Suprapubic skin (tissue), 4 donors: ENCODE results near the gene NKAIN1. TPM values are rescaled to one million over a fixed set of nuclear protein-coding genes. Genes with fewer than 3 reads are reported as not detected.

Source experiments
- DNase-seq, 2 donors: peaks; one replicate each; pipeline ENCODE4 v3.0.0-alpha.2; 2019; ENCODE audit warnings: low spot score in 2 of 2
- H3K27ac ChIP-seq: fragments of 200-600 bp; sonication (generic); one replicate; pipeline ENCODE4 v1.5.1; 2019
- H3K27me3 ChIP-seq: fragments of 200-600 bp; sonication (generic); one replicate; pipeline ENCODE4 v1.5.1; 2019
- H3K36me3 ChIP-seq: fragments of 200-600 bp; sonication (generic); one replicate; pipeline ENCODE4 v1.5.1; 2019
- H3K4me1 ChIP-seq: fragments of 200-600 bp; sonication (generic); one replicate; pipeline ENCODE4 v1.5.1; 2019
- H3K4me3 ChIP-seq: fragments of 200-600 bp; sonication (generic); one replicate; pipeline ENCODE4 v1.5.1; 2019; ENCODE audit warnings: mild to moderate bottlenecking
- H3K9me3 ChIP-seq: fragments of 200-600 bp; sonication (generic); one replicate; pipeline ENCODE4 v1.5.1; 2019
- CTCF ChIP-seq, 2 donors: fragments of 200-600 bp in 1 of 2; fragments of 450-650 bp in 1 of 2; sonication (generic) in 1 of 2; IDR thresholded peaks; one replicate each; pipeline ENCODE4 v1.5.1; 2016 to 2019; ENCODE audit warnings: antibody characterized with exemption in 2 of 2, mild to moderate bottlenecking in 1 of 2, moderate library complexity in 1 of 2
- EP300 ChIP-seq: sonication (generic); formaldehyde crosslinking; IDR thresholded peaks from one replicate; pipeline ENCODE4 v1.6.1; 2017; ENCODE audit warnings: antibody characterized with exemption
- POLR2A ChIP-seq, 2 donors: fragments of 450-650 bp; IDR thresholded peaks; one replicate each; pipeline ENCODE4 v1.6.1; 2017; ENCODE audit warnings: antibody characterized with exemption in 2 of 2, mild to moderate bottlenecking in 2 of 2, moderate library complexity in 2 of 2
- POLR2AphosphoS5 ChIP-seq, 3 donors: sonication (generic); formaldehyde crosslinking; IDR thresholded peaks; one replicate each; pipeline ENCODE4 v1.6.1; 2017; ENCODE audit warnings: antibody characterized with exemption in 3 of 3
- WGBS: methylation state at CpG from one replicate; pipeline ENCODE4 v1.1.5; 2018; 5-methylcytosine and 5-hydroxymethylcytosine counted together
- total RNA-seq, 4 donors: library from RNA; depleted of rRNA; stranded (reverse); fragments of >200 nt; gene quantifications; one replicate each; pipeline ENCODE4 v1.1.0, GENCODE V29; 2016

NKAIN1 gene
- total RNA-seq, 4 donors from 2014 or later = 0.64 to 2.5 (median 1.5) TPM

DNA sequence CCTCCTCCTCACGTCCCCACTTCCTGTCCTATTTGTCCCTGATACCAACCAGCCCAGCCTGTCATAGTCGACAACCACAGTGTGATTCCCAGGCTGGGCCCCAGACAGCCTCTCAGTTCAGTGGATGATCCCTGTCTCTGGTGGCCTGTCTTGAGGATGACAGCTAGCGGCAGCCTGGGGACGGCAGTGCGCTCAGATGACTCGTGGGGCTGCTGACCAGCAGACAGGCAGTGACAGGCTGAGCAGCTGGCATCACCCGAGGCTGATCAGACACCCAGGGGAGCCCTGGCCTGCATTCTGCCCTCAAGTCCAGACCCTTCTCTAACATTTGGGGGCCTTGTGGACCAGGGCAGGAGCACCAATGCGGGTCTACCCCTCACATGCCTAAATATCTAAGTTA lies 21.0 kb downstream of the NKAIN1 start:
- H3K9me3 ChIP-seq = no peaks in the 10 kb centered on the region
- H3K27me3 ChIP-seq = peaks cover 8% of the 10 kb centered on the region
- TF ChIP-seq POLR2AphosphoS5 (IDR thresholded peaks at IDR 0.05) (no peak), EP300 (no peak), POLR2A (IDR thresholded peaks at IDR 0.05) (no peak), CTCF (IDR thresholded peaks at IDR 0.05) (no peak)
- DNase-seq = no peak
- 75% methylated on average over 3 of the region's 8 CpGs for WGBS
- H3K4me1 ChIP-seq = peaks cover 11% of the 10 kb centered on the region
- no peak overlapping the region for H3K27ac ChIP-seq
- H3K36me3 ChIP-seq = no peaks in the 10 kb centered on the region
- no peak overlapping the region for H3K4me3 ChIP-seq

DNA sequence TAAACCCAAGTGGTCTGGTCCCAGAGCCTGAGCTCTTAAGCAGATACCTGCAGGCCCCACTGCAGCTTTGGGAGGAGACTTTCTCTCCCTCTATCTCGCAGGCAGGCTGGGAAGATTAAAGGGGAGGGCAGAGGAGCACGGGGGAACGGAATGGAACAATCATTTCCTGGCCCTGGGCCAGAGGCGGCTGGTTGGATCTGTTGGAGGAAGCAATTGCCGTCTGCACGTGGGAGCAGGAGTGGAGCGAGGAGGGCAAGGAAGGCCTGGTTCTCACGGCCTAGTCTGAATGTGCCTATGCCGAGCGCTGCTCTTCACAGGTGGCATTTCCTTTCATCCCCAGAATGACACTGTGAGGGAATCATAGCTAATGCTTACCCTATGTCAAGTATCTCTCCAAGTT lies 23.7 kb downstream of the NKAIN1 start:
- 14% methylated on average over 10 of the region's 10 CpGs for WGBS
- no peak overlapping the region for H3K27ac ChIP-seq
- no peaks in the 10 kb centered on the region for H3K9me3 ChIP-seq
- no peaks in the 10 kb centered on the region for H3K36me3 ChIP-seq
- H3K4me3 ChIP-seq = no peak overlapping the region
- peaks cover 6% of the 10 kb centered on the region for H3K27me3 ChIP-seq
- peaks cover 11% of the 10 kb centered on the region for H3K4me1 ChIP-seq
- TF ChIP-seq CTCF (IDR thresholded peaks at IDR 0.05) = no peak
- no peak for DNase-seq

DNA sequence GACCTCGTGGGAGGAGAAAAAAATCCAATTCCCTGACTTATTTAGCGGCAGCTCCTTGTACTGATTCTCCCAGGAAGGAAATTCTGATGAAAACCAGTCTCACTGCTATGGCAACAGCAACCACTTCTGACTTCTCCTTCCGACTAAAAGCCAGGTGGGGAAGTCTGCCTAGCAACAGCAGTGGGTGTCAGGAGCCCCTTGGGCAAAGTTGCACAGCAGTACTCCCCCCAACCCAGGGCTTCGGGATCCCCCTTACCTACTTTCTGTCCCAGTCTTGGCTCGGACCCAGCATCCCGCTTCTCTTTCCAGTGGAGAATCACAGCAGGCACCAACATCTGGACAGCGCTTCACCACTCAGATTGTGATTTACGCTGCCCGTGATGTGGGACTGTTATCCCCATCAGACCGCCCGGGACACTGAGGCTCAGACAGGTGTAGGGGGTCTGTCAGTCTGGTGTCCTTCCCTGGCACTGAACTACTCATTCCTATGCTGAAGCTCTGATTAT lies 24.6 kb downstream of the NKAIN1 start:
- no peak overlapping the region for H3K27ac ChIP-seq
- H3K4me1 ChIP-seq = peaks cover 11% of the 10 kb centered on the region
- 33% methylated on average over 1 of the region's 11 CpGs for whole genome bisulfite sequencing
- H3K9me3 ChIP-seq = no peaks in the 10 kb centered on the region
- H3K27me3 ChIP-seq = peaks cover 6% of the 10 kb centered on the region
- DNase-seq = no peak
- no peak for TF ChIP-seq POLR2AphosphoS5 (IDR thresholded peaks at IDR 0.05)
- TF ChIP-seq CTCF (IDR thresholded peaks at IDR 0.05) = no peak
- no peak for TF ChIP-seq EP300
- TF ChIP-seq POLR2A (IDR thresholded peaks at IDR 0.05) = no peak
- H3K36me3 ChIP-seq = no peaks in the 10 kb centered on the region
- H3K4me3 ChIP-seq = no peak overlapping the region

DNA sequence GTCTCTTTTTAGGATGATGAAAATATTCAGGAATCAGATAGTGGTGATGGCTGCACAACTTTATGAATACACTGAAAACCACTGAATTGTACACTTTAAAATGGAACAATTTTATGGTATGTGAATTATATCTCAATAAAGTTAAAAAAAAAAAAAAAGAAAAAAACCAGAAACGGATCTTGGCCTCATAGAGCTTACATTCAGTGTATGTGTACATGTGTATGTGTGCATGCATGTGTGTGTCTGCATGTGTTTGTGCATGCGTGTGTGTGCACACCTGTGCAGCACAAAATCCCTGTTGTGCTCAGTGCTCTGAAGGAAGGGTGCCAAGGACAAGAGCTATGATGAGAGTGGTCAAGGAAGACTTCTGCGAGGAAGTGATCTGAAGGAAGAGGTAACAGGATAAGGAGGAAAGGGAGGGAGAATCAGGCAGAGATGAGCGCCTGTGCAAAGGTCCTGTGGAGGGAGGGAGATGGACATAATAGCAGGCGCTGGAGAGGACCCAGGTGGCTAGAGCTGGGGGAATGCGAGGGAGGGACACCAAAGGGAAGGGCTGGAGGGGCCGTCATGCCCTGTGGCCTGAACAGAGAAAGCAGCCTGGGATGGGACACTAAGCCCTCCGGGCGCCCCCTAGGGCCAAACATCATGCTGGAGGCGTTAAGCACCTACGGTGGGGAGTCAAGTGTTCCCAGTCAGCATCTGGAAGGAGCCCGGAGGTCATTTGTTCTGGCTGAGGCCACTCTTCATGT lies 25.2 kb downstream of the NKAIN1 start:
- Histone ChIP-seq H3K4me3 (no peak overlapping the region), H3K36me3 (no peaks in the 10 kb centered on the region), H3K27ac (no peak overlapping the region), H3K9me3 (no peaks in the 10 kb centered on the region), H3K4me1 (peaks cover 11% of the 10 kb centered on the region), H3K27me3 (peaks cover 6% of the 10 kb centered on the region)
- TF ChIP-seq EP300 (no peak), CTCF (IDR thresholded peaks at IDR 0.05) (no peak), POLR2AphosphoS5 (IDR thresholded peaks at IDR 0.05) (no peak), POLR2A (IDR thresholded peaks at IDR 0.05) (no peak)
- 62% methylated on average over 12 of the region's 12 CpGs for WGBS
- no peak for DNase-seq

DNA sequence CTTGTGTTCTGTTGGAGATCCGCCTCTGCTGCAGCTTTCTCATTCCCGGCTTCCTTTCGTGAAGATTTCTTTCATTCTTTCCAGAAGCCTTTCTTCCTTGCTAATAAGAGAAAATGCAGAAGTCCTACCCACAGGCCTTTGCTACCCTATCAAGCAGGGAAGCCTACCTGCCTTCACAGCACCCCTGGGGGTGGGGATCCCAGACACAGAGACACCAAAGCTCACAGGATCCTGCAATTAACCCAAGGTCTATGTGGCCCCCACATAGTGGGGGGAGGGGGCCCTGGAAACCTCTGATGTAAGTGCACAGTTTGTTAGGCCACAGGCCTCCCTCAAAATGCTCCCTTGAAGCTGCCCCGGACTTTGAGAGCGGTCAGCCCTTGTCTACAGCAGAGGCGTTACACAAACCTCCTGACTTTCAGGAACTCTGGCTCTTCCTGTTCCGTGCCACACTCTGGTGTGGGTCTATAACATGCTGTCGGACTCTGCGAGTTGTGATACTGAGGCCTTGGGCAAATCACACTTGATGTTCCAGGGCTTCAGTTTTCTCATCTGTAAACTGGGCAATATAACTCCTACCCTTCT lies 31.2 kb downstream of the NKAIN1 start:
- DNase-seq = no peak
- Histone ChIP-seq H3K27ac (no peak overlapping the region), H3K27me3 (no peaks in the 10 kb centered on the region), H3K4me1 (no peaks in the 10 kb centered on the region), H3K9me3 (no peaks in the 10 kb centered on the region), H3K4me3 (no peak overlapping the region), H3K36me3 (no peaks in the 10 kb centered on the region)
- WGBS = 88% methylated on average over 8 of the region's 9 CpGs
- no peak for TF ChIP-seq POLR2AphosphoS5 (IDR thresholded peaks at IDR 0.05)
- TF ChIP-seq CTCF (IDR thresholded peaks at IDR 0.05) = no peak
- no peak for TF ChIP-seq EP300
- no peak for TF ChIP-seq POLR2A (IDR thresholded peaks at IDR 0.05)
